ENCODE data around the gene GNA12. TPM values are rescaled to one million over a fixed set of nuclear protein-coding genes. Genes with fewer than 3 reads are reported as not detected.
A peak's percentile ranks its signal among the peaks of the same experiment; 100 is the strongest.

GNA12 gene
- total RNA-seq, 1 donor from 2014 or later, result 12.1 TPM

- no peaks in the 10 kb centered on the region for H3K36me3 ChIP-seq (ENCODE audit: control insufficient read depth, insufficient read depth, low read length)
- DNase-seq (ENCODE audit: low read depth) (no peak), FAIRE-seq (no peak)
- no peaks in the 10 kb centered on the region for H3K27me3 ChIP-seq (ENCODE audit: control insufficient read depth, insufficient read depth, low read length)
- no peak for TF ChIP-seq CTCF (IDR thresholded peaks at IDR 0.05; ENCODE audit: insufficient read depth, low read length, severe bottlenecking)
- no peak overlapping the region for H3K4me3 ChIP-seq (ENCODE audit: low read depth, low read length)
Observed at GRCh38 chr7:2711895-2712675, 132.0 kb downstream of the GNA12 start.

- no peak for DNase-seq (ENCODE audit: low read depth)
- H3K27me3 ChIP-seq (ENCODE audit: control insufficient read depth, insufficient read depth, low read length), result no peaks in the 10 kb centered on the region
- no peaks in the 10 kb centered on the region for H3K36me3 ChIP-seq (ENCODE audit: control insufficient read depth, insufficient read depth, low read length)
- no peak overlapping the region for H3K4me3 ChIP-seq (ENCODE audit: low read depth, low read length)
- no peak for FAIRE-seq
- no peak for TF ChIP-seq CTCF (IDR thresholded peaks at IDR 0.05; ENCODE audit: insufficient read depth, low read length, severe bottlenecking)
Observed at GRCh38 chr7:2710901-2711551, 133.1 kb downstream of the GNA12 start.

- H3K4me3 ChIP-seq (ENCODE audit: low read depth, low read length), result no peak overlapping the region
- FAIRE-seq (no peak), DNase-seq (ENCODE audit: low read depth) (no peak)
- H3K36me3 ChIP-seq (ENCODE audit: control insufficient read depth, insufficient read depth, low read length), result no peaks in the 10 kb centered on the region
- H3K27me3 ChIP-seq (ENCODE audit: control insufficient read depth, insufficient read depth, low read length), result no peaks in the 10 kb centered on the region
- no peak for TF ChIP-seq CTCF (IDR thresholded peaks at IDR 0.05; ENCODE audit: insufficient read depth, low read length, severe bottlenecking)
Observed at GRCh38 chr7:2710286-2710655, 133.8 kb downstream of the GNA12 start.

- FAIRE-seq (no peak), DNase-seq (ENCODE audit: low read depth) (peak; percentile 45)
- peak; percentile 98 for TF ChIP-seq CTCF (IDR thresholded peaks at IDR 0.05; ENCODE audit: insufficient read depth, low read length, severe bottlenecking)
- Histone ChIP-seq H3K36me3 (ENCODE audit: control insufficient read depth, insufficient read depth, low read length) (no peaks in the 10 kb centered on the region), H3K27me3 (ENCODE audit: control insufficient read depth, insufficient read depth, low read length) (no peaks in the 10 kb centered on the region), H3K4me3 (ENCODE audit: low read depth, low read length) (no peak overlapping the region)
Observed at GRCh38 chr7:2709553-2710285, 134.4 kb downstream of the GNA12 start.

- FAIRE-seq, result no peak
- no peak for TF ChIP-seq CTCF (IDR thresholded peaks at IDR 0.05; ENCODE audit: insufficient read depth, low read length, severe bottlenecking)
- Histone ChIP-seq H3K36me3 (ENCODE audit: control insufficient read depth, insufficient read depth, low read length) (no peaks in the 10 kb centered on the region), H3K4me3 (ENCODE audit: low read depth, low read length) (no peak overlapping the region), H3K27me3 (ENCODE audit: control insufficient read depth, insufficient read depth, low read length) (no peaks in the 10 kb centered on the region)
- DNase-seq (ENCODE audit: low read depth), result no peak
Observed at GRCh38 chr7:2708547-2709310, 135.4 kb downstream of the GNA12 start.
